ENCODE results near the gene NKAIN2.

The NKAIN2 gene

DNA sequence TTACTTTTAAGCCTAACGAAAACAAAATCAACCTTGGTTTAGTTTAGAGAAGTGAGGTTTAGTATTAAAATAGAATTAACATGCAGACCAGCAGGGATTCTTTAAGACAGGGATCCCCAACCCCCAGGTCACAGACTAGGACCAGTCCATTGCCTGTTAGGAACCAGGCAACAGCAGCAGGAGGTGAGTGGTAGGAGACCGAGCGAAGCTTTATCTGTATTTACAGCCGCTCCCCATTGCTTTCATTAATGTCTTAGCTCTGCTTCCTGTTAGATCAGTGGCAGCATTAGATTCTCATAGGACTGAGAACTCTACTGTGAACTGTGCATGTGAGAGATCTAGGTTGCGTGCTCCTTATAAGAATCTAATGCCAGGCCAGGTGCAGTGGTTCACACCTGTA is 225.9 kb downstream of the NKAIN2 start:
- DNase-seq (ENCODE audit: low read depth) = no peak

- DNase-seq (ENCODE audit: low read depth) = no peak
Observed at GRCh38 chr6:124033501-124033900, 229.8 kb downstream of the NKAIN2 start.

GRCh38 chr6:124036384-124036783 is 232.7 kb downstream of the NKAIN2 start:
- no peak for DNase-seq (ENCODE audit: low read depth)

DNA sequence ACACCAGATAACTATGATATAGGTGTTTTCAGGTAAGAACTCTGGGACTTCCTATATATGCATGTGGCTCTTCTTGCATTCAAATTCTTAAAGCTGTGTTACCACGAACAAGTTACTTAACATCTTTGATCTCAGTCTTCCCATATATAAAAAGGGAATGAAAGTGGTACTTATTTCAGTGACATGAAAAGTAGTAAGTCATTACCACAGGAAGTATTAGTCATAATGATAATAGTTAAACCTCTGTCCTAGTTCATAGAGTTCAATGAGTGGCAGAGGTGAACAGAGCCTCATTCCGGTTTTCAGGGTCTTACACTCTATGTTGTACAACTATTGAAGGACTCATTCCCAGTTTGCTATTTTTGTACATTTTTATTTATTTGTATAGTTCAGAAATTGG is 237.0 kb downstream of the NKAIN2 start:
- DNase-seq (ENCODE audit: low read depth) = no peak

GRCh38 chr6:124052120-124052519 is 248.5 kb downstream of the NKAIN2 start:
- DNase-seq (ENCODE audit: low read depth) = no peak

DNA sequence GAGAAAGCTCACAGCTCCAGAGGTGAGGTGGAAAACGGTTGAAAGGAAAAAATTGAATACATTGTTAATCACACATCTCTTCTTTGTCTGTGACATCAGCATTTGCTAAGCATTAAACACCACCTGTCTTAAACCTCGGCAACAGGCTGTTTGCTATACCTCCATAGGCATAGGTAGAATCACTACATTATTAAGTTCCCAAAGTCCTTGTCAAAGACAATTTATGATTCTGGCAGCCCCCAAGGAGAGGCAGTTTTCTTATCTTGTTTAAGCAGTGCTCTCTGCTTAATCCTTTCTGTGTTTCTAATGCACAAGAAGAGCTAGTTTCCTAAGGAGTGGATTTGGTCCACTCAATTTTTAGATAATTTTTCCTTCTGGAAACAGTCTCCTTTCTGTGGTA is 249.7 kb downstream of the NKAIN2 start:
- no peak for DNase-seq (ENCODE audit: low read depth)

GRCh38 chr6:124054034-124054433 is 250.4 kb downstream of the NKAIN2 start:
- DNase-seq (ENCODE audit: low read depth) = no peak

DNA sequence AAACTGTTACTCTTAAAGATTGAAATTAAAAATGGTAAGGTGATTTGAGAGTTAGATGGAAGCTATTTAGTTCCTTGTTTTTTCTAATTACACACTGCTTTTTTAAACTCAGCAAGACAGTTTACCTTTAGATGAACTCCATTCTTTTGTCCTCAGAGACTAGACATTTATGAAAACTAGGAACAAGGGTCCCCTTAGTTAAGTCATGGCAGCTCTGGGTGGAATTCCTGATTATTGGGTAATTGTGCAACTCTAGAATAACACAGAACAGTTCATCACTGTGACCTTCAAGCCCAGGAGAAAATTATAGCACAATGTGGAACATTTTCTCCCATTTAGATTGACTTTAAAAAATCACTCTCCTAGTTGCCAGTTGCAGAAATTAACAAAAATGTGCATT is 251.7 kb downstream of the NKAIN2 start:
- DNase-seq (ENCODE audit: low read depth) = no peak

DNA sequence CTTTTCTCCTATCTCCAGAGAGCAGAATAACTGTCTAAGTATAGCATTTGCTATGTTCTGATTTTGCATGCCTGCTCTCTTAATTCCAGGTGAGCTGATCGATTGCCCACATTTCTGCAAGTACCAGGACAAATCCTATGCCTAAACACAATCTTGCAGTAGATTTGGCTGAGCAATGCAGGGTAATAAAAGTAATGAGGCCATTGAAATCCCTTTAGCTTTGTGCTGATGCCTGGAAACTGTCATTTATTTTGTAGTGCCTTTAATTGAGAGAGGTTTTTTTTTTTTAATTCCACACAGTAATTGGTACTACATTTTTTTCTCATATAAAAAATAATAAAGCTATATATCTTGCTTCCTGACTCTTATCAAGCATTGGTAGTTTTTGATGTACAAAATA is 252.3 kb downstream of the NKAIN2 start:
- DNase-seq (ENCODE audit: low read depth) = no peak

- DNase-seq (ENCODE audit: low read depth) = no peak
Observed at GRCh38 chr6:124056407-124057334, 253.0 kb downstream of the NKAIN2 start.

- no peak for DNase-seq (ENCODE audit: low read depth)
Observed at GRCh38 chr6:124057461-124057860, 253.8 kb downstream of the NKAIN2 start.

DNA sequence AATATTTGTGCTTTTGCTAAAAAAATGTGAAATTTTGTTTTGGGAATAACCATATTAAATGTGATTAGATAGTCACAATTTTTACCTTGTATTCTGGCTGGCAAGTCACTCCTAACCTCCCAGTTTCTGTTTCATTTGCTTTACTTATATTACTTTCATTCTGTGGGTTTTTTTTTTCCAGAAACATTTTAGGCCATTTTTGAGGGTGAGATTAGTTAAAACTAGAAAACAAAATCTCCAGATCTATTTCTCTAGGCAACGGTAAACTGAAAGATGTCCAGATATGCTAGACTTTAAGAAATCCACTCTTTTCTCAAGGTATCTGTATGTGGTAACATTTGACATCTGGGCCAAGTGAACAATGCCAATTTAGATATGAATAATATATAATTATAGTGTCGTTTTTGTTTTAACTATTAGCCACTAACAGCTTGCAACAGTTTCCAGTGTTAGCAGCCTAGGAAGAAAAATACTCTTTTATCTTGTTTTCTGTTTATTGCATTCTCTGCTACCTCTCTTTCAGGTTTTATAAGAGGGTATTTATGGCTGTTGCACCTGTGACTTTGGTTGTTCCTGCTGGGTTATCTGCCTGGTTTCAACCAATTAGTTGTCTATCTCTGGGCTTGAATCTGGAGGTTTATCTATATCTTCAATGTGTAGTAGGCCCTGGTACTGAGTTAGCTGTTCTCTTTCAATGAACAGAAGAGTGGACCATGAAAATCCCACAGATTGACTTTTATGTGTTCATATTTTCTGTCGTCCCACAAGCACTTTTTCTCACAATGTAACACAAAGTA is 260.9 kb downstream of the NKAIN2 start:
- no peak for DNase-seq (ENCODE audit: low read depth)

DNA sequence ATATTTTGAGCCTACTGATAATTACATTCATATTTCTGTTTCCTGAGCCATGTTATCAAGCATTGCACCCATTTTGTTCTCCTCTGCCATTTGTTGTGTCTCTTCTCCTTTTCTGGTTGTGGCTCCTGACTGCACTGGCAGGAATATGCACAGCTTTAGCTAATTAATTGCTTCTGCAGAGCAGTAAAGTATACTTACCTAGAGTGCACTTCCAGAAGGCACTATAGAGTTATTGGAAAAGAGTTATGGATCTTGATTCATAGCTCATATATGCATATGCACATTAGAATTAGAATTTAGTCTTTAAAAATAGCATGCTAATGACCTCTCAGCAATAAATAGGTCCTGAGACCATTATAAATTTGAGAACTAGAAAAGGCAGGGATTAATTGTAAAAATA is 262.6 kb downstream of the NKAIN2 start:
- DNase-seq (ENCODE audit: low read depth) = no peak

GRCh38 chr6:124066946-124067552 is 263.4 kb downstream of the NKAIN2 start:
- DNase-seq (ENCODE audit: low read depth) = no peak

DNA sequence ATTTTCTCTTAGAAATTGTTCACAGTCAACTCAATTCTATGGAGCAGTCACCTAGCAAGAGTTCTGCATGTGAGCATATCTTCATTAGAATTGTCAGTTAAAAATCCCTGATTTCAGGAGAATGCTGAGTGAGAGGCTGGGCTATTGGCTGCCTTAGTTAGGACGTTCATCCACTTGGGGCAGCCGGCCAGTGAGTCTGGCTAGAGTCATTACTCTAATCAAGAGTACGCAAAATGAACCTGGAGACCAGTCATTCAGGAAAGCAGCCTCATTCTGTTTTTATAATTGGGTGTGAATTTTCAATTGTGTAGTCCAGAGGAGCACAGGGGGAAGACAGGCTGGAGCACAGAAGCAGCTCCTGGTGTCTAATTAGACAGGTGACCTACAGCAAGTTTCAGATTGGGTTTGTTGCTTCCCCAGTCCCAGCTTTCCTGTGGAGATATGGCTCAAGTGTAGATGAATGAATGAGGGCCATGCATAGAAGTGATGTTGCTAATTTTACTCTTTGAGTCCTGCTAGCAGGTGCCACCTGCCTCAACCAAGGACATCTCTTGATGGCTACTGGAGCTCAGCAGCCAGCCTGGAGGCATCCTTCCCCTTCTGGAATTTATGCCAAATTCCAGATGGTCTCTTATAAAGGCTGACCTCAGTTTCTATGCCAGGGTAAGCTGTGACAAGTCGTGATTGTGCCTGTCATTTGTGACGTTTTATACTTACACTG is 265.7 kb downstream of the NKAIN2 start:
- no peak for DNase-seq (ENCODE audit: low read depth)

DNA sequence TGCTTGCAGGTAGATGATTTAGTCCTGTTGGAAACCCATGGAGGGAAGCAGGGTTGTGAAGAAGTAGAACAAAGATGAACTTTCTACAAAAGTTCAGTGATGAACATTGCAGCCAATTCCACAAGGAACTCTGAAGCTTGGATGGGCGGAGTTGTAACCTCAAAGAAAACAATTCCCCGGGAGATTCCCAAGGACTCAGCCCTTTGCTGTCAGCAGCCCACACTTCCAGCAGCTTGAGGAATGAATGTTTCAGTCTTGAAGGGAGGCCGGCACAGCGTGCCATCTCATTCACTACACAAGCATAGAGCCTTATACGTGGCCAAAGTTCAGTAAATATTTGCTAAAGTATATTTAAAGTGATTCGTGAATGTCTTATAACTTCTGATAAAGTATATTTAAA is 269.4 kb downstream of the NKAIN2 start:
- DNase-seq (ENCODE audit: low read depth) = no peak

DNA sequence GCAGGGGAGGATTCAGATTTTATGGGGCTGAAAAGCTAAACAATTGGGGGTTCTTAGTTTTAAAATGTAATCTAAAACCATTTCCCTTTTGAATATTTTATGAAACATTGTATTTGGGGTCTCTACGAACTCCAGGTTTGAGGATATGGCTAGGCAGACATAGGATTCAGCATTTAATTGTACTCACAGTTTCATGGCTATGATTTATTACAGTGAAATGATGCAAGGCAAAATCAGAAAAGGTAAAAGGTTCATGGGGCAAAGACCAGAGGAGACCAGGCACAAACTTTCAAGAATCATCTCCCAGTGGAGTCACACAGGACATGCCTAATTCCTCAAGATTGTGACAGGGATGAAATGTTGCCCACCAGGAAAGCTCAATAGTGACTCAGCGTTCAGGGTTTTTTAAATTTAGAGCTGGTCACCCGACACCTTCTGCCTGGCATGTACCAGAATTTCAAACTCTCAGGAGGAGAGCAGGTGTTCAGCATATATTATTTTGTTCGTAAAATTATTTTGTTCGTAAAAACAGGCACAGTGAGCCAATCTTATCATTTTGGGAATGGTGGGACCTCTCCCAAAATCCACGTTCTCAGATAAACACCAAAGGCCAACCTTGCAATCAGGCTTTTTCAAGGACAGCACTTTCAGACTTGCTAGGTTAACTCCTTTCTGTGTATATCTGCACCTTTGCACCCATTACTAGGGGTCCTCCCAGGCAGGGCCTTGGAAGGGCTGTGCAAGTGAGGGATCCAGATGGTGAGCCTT is 270.3 kb downstream of the NKAIN2 start:
- DNase-seq (ENCODE audit: low read depth) = no peak

DNA sequence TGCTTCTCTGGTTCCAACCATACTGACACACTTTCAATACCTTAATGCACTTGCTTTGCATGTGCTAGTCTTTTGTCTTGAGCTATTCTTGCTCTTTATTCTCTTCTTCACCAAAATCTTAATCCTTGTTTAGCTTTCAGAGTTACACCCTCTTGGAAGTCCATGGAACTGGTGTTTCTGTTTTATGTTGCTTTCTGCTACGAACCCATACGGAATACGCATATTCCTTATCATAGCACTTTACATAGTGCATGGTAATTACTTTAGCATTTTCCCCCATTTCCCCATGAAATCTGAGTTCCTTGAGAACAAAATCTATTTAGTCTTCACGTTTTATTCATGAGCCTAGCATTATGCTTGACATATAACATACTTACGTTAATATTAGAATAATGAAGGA is 270.9 kb downstream of the NKAIN2 start:
- DNase-seq (ENCODE audit: low read depth) = no peak

- DNase-seq (ENCODE audit: low read depth) = no peak
Observed at GRCh38 chr6:124076336-124077048, 272.8 kb downstream of the NKAIN2 start.

GRCh38 chr6:124078169-124078568 is 274.5 kb downstream of the NKAIN2 start:
- DNase-seq (ENCODE audit: low read depth) = no peak

DNA sequence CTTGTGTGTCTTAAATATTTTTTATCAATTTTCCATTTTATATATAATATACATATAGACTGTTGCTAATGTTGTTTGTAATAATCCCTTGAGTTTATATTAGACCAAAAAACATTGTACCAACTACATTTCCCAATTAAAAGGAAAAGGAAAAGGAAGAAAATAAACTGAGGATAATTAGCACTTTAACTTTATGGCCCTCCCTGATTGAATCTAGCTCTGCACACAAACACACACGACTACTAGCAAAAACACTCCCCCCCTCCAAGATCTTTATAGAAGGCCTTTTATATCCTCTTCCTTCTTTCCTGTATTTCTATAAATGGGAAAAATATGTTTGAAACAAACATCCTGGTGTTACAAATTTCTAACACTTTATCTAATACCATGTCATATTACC is 276.8 kb downstream of the NKAIN2 start:
- no peak for DNase-seq (ENCODE audit: low read depth)

Data from CMK (cell line).